ENCODE results near the gene SHOX. TPM values are rescaled to one million over a fixed set of nuclear protein-coding genes. Genes with fewer than 3 reads are reported as not detected.

SHOX gene
- polyA plus RNA-seq, 1 of the 3 experiments (the other 2 are of a cell fraction), result not detected

DNA sequence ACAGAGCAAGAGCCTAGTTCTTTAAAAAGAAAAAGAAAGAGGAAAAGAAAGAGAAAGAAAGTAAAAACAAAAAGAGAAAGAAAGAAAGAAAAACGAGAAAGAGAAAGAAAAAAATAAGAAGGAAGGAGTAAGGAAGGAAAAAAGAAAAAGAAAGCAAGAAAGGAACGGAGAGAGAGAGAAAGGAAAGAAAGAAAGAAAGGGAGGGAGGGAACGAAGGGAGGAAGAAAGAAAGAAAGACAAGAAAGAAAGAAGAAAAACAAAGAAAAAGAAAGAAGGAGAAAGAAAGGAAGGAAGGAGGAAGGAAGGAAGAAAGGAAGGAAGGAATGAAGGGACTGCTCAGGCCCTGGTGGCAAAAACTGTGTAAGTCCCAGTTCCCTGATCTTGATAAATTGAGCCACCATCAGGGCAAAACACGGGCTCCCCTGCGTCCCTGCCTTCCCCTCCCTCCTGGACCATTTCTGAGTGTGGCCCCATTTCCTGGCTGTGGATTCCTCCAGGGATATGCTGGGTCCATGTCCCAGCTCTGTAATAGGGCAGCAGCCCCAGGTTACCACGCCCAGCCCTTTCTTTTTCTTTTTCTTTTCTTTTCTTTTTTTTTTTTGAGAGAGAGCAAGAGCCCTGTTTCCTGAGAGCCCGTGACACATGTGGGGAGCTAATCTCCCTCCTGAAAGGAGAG, 44.8 kb downstream of the SHOX start:
- Histone ChIP-seq H4K20me1 (ENCODE audit: insufficient read depth) (no peaks in the 10 kb centered on the region), H3K9me3 (no peaks in the 10 kb centered on the region)
- no peak for DNase-seq

More for the DNA sequence above, 44.8 kb downstream of the SHOX start:
- 3% methylated on average over 7 of the region's 7 CpGs for WGBS (ENCODE audit: low lambda C conversion rate)
- no peaks in the 10 kb centered on the region for H3F3A ChIP-seq (replicated peaks; ENCODE audit: insufficient read depth)
- TF ChIP-seq, protein P1, sequence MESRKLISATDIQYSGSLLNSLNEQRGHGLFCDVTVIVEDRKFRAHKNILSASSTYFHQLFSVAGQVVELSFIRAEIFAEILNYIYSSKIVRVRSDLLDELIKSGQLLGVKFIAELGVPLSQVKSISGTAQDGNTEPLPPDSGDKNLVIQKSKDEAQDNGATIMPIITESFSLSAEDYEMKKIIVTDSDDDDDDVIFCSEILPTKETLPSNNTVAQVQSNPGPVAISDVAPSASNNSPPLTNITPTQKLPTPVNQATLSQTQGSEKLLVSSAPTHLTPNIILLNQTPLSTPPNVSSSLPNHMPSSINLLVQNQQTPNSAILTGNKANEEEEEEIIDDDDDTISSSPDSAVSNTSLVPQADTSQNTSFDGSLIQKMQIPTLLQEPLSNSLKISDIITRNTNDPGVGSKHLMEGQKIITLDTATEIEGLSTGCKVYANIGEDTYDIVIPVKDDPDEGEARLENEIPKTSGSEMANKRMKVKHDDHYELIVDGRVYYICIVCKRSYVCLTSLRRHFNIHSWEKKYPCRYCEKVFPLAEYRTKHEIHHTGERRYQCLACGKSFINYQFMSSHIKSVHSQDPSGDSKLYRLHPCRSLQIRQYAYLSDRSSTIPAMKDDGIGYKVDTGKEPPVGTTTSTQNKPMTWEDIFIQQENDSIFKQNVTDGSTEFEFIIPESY (IDR thresholded peaks at IDR 0.05; ENCODE audit: borderline replicate concordance, low read depth), result no peak
- TF ChIP-seq, protein P2, sequence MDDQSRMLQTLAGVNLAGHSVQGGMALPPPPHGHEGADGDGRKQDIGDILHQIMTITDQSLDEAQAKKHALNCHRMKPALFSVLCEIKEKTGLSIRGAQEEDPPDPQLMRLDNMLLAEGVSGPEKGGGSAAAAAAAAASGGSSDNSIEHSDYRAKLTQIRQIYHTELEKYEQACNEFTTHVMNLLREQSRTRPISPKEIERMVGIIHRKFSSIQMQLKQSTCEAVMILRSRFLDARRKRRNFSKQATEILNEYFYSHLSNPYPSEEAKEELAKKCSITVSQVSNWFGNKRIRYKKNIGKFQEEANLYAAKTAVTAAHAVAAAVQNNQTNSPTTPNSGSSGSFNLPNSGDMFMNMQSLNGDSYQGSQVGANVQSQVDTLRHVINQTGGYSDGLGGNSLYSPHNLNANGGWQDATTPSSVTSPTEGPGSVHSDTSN (IDR thresholded peaks at IDR 0.05), result no peak
- no peak for TF ChIP-seq POLR2AphosphoS5 (IDR thresholded peaks at IDR 0.05; ENCODE audit: low read depth, low read length)
- no peak for TF ChIP-seq RFX5 (IDR thresholded peaks at IDR 0.05; ENCODE audit: low read length)
- TF ChIP-seq GATA2 (CRISPR knock-in tag; IDR thresholded peaks at IDR 0.05), result no peak
- TF ChIP-seq, protein P3, sequence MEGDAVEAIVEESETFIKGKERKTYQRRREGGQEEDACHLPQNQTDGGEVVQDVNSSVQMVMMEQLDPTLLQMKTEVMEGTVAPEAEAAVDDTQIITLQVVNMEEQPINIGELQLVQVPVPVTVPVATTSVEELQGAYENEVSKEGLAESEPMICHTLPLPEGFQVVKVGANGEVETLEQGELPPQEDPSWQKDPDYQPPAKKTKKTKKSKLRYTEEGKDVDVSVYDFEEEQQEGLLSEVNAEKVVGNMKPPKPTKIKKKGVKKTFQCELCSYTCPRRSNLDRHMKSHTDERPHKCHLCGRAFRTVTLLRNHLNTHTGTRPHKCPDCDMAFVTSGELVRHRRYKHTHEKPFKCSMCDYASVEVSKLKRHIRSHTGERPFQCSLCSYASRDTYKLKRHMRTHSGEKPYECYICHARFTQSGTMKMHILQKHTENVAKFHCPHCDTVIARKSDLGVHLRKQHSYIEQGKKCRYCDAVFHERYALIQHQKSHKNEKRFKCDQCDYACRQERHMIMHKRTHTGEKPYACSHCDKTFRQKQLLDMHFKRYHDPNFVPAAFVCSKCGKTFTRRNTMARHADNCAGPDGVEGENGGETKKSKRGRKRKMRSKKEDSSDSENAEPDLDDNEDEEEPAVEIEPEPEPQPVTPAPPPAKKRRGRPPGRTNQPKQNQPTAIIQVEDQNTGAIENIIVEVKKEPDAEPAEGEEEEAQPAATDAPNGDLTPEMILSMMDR (IDR thresholded peaks at IDR 0.05), result no peak
- TF ChIP-seq TCF12 (IDR thresholded peaks at IDR 0.05), result no peak
- no peak for TF ChIP-seq JUND (IDR thresholded peaks at IDR 0.05)
- TF ChIP-seq NRF1 (IDR thresholded peaks at IDR 0.05; ENCODE audit: low read depth, low read length), result no peak
- TF ChIP-seq, protein P4, sequence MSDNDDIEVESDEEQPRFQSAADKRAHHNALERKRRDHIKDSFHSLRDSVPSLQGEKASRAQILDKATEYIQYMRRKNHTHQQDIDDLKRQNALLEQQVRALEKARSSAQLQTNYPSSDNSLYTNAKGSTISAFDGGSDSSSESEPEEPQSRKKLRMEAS (IDR thresholded peaks at IDR 0.05; ENCODE audit: low read depth), result no peak
- TF ChIP-seq, protein P5, sequence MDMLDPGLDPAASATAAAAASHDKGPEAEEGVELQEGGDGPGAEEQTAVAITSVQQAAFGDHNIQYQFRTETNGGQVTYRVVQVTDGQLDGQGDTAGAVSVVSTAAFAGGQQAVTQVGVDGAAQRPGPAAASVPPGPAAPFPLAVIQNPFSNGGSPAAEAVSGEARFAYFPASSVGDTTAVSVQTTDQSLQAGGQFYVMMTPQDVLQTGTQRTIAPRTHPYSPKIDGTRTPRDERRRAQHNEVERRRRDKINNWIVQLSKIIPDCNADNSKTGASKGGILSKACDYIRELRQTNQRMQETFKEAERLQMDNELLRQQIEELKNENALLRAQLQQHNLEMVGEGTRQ (IDR thresholded peaks at IDR 0.05; ENCODE audit: borderline replicate concordance, low read depth, low read length), result no peak
- no peak for TF ChIP-seq TEAD4 (IDR thresholded peaks at IDR 0.05; ENCODE audit: borderline replicate concordance, insufficient read depth)
- TF ChIP-seq SIN3A (IDR thresholded peaks at IDR 0.05; ENCODE audit: borderline replicate concordance, low read depth, low read length), result no peak
- TF ChIP-seq NFIC (IDR thresholded peaks at IDR 0.05; ENCODE audit: borderline replicate concordance), result no peak
- TF ChIP-seq, protein P6, sequence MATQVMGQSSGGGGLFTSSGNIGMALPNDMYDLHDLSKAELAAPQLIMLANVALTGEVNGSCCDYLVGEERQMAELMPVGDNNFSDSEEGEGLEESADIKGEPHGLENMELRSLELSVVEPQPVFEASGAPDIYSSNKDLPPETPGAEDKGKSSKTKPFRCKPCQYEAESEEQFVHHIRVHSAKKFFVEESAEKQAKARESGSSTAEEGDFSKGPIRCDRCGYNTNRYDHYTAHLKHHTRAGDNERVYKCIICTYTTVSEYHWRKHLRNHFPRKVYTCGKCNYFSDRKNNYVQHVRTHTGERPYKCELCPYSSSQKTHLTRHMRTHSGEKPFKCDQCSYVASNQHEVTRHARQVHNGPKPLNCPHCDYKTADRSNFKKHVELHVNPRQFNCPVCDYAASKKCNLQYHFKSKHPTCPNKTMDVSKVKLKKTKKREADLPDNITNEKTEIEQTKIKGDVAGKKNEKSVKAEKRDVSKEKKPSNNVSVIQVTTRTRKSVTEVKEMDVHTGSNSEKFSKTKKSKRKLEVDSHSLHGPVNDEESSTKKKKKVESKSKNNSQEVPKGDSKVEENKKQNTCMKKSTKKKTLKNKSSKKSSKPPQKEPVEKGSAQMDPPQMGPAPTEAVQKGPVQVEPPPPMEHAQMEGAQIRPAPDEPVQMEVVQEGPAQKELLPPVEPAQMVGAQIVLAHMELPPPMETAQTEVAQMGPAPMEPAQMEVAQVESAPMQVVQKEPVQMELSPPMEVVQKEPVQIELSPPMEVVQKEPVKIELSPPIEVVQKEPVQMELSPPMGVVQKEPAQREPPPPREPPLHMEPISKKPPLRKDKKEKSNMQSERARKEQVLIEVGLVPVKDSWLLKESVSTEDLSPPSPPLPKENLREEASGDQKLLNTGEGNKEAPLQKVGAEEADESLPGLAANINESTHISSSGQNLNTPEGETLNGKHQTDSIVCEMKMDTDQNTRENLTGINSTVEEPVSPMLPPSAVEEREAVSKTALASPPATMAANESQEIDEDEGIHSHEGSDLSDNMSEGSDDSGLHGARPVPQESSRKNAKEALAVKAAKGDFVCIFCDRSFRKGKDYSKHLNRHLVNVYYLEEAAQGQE (IDR thresholded peaks at IDR 0.05; ENCODE audit: low read depth, low read length), result no peak
- TF ChIP-seq RXRA (IDR thresholded peaks at IDR 0.05; ENCODE audit: borderline replicate concordance, low read depth), result no peak
- TF ChIP-seq, protein P7, sequence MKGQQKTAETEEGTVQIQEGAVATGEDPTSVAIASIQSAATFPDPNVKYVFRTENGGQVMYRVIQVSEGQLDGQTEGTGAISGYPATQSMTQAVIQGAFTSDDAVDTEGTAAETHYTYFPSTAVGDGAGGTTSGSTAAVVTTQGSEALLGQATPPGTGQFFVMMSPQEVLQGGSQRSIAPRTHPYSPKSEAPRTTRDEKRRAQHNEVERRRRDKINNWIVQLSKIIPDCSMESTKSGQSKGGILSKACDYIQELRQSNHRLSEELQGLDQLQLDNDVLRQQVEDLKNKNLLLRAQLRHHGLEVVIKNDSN (IDR thresholded peaks at IDR 0.05; ENCODE audit: borderline replicate concordance, low read depth), result no peak
- no peak for TF ChIP-seq CHD2 (IDR thresholded peaks at IDR 0.05; ENCODE audit: low read length, partially characterized antibody)
- no peak overlapping the region for H3K4me3 ChIP-seq (ENCODE audit: low read depth in 2 of 2, low read length in 1 of 2)
- peaks cover 5% of the 10 kb centered on the region; the same call in 1 of the 2 replicates for H3K27me3 ChIP-seq (ENCODE audit: insufficient read depth)
- ChIA-PET POLR2A (no interaction called here), CTCF (no interaction called here)
- no peaks in the 10 kb centered on the region for H3K79me2 ChIP-seq (ENCODE audit: insufficient read depth)
- H3K36me3 ChIP-seq (replicated peaks in 1 of 2; ENCODE audit: control insufficient read depth in 1 of 2, insufficient read depth in 2 of 2, low read length in 1 of 2), result no peaks in the 10 kb centered on the region
- no peak overlapping the region for H3K9ac ChIP-seq
- no peak overlapping the region for H2AFZ ChIP-seq (ENCODE audit: low read depth)
- H3K9me2 ChIP-seq, result no peaks in the 10 kb centered on the region
- H3K4me1 ChIP-seq (ENCODE audit: control insufficient read depth in 1 of 2, insufficient read depth in 2 of 2, low read depth in 1 of 2, low read length in 1 of 2), result no peaks in the 10 kb centered on the region
- no peak overlapping the region for H3K27ac ChIP-seq (ENCODE audit: low read depth in 2 of 2, low read length in 1 of 2)
- no peak overlapping the region for H3K4me2 ChIP-seq

Data from SK-N-SH (cell line).